Transverse colon (tissue), 4 donors: ENCODE data around the gene MEF2A.

Experiments
- CTCF ChIP-seq, 5 experiments: fragments of 200-600 bp in 3 of 5; fragments of 450-650 bp in 2 of 5; sonication (generic) in 3 of 5; IDR thresholded peaks; 1 replicate in 2 of 5; 2 replicates in 3 of 5; pipeline ENCODE4 v1.5.1; 2016 to 2017; ENCODE audit warnings: antibody characterized with exemption in 5 of 5, inconsistent platforms in 3 of 5, mild to moderate bottlenecking in 2 of 5, moderate library complexity in 1 of 5
- POLR2AphosphoS5 ChIP-seq, 3 donors: sonication (generic); formaldehyde crosslinking; IDR thresholded peaks; one replicate each; pipeline ENCODE4 v1.6.1; 2016; ENCODE audit warnings: antibody characterized with exemption in 3 of 3

- TF ChIP-seq CTCF (IDR thresholded peaks at IDR 0.05) (no peak), POLR2AphosphoS5 (IDR thresholded peaks at IDR 0.05) (no peak)
Measured at GRCh38 chr15:99574502-99574901, 8.7 kb downstream of the MEF2A start.
